GM12801 (cell line): ENCODE results near the gene ZMYND15.

Experiments
- TF ChIP-seq, protein P1 (sequence below): IDR thresholded peaks from one replicate; pipeline ENCODE4 v1.5.1; 2011; ENCODE audit warnings: control low read depth; ENCODE audit not compliant: insufficient read length; ENCODE audit errors: extremely low read depth

Gene ZMYND15

GRCh38 chr17:4721203-4722135 is 18.2 kb upstream of the ZMYND15 start:
- TF ChIP-seq, protein P1, sequence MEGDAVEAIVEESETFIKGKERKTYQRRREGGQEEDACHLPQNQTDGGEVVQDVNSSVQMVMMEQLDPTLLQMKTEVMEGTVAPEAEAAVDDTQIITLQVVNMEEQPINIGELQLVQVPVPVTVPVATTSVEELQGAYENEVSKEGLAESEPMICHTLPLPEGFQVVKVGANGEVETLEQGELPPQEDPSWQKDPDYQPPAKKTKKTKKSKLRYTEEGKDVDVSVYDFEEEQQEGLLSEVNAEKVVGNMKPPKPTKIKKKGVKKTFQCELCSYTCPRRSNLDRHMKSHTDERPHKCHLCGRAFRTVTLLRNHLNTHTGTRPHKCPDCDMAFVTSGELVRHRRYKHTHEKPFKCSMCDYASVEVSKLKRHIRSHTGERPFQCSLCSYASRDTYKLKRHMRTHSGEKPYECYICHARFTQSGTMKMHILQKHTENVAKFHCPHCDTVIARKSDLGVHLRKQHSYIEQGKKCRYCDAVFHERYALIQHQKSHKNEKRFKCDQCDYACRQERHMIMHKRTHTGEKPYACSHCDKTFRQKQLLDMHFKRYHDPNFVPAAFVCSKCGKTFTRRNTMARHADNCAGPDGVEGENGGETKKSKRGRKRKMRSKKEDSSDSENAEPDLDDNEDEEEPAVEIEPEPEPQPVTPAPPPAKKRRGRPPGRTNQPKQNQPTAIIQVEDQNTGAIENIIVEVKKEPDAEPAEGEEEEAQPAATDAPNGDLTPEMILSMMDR = no peak

DNA sequence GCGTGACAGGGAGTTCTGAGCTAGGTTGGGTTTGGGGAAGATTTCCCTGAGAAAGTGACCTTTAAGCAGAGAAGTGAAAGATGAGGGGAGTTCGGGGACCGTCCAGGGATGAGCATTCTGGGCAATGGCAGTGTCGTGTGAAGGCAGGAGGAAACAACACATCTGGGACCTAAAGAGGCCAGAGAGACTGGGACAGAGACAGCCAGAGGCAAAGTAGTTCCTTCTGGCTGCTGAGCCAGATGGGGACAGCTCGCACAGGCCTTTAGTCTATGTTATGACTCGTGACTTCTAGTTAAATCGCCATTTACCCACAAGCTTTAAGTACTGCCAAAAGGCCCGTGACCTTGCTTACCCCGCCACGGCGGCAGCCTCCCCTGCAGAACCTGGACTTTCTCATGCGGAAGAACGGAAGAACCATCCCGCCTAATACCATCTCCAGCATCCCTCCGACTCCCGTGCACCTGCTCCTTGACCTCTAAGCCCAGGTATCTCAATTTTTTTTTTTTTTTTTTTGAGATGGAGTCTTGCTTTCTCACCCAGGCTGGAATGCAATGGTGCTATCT is 16.9 kb upstream of the ZMYND15 start:
- TF ChIP-seq, protein P1 = no peak

- TF ChIP-seq, protein P1 = no peak
Observed at GRCh38 chr17:4724650-4725049, 15.0 kb upstream of the ZMYND15 start.

DNA sequence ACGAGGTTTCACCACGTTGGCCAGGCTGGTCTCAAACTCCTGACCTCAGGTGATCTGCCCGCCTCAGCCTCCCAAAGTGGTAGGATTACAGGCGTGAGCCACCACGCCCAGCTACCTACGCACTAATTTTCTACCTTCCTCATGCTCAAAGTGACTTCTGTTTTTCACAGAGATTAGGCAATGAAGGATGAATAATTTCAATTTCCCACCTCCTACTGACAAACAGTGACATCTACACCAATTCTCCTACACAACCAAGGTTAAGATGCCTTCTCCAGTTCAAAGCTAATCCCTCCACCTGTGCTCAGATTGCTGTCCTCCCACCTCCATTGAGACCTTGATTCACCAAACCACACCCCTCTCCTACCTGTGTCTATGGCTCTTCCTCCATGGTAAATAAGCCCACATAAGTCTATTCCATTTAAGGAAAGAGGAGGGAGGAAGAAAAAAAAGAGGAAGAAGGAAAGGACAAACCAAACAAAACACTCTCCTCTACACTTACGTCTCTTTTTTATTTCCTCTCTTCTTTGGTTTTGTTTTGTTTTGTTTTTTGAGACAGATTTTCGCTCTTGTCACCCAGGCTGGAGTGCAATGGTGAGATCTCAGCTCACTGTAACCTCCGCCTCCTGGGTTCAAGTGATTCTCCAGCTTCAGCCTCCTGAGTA is 13.9 kb upstream of the ZMYND15 start:
- TF ChIP-seq, protein P1 = no peak

DNA sequence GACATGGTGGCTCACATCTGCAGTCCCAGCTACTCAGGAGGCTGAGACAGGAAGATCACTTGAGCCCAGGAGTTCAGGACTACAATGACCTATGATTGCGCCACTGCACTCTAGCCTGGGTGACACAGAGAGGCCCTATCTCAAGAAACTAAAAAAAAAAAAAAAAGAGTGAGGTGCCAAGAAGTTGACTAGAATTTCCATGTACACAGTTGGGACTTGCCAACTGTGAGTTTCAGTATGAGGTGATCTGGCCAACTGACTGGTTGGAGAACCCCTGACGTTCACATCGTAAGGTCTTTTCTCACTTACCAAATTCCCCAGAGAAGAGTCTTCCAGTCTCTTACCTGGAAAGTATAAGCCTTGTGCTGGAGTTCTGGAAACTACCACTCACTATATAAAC is 11.5 kb upstream of the ZMYND15 start:
- TF ChIP-seq, protein P1 = no peak

DNA sequence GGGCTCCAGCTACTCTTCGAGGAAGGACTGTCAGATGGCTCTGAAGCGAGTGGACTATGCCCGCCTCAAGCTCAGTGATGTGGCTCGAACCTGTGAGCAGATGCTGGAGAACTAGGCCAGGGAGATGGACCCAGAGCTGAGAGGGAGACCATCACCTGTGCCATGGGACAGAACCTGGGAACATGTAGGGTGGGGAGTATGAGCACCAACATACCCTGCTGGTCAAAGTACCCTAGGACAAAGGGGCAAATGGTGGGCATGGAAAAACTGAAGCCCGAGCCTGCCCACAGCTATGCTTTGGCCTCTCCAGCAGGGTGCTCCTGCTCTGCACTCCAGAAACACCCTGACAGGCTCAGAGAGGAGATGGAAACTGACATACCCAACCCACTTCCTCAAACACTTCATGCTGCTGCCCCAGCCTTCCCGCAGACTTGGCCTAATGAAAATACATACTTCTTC is 6.5 kb upstream of the ZMYND15 start:
- TF ChIP-seq, protein P1 = no peak

DNA sequence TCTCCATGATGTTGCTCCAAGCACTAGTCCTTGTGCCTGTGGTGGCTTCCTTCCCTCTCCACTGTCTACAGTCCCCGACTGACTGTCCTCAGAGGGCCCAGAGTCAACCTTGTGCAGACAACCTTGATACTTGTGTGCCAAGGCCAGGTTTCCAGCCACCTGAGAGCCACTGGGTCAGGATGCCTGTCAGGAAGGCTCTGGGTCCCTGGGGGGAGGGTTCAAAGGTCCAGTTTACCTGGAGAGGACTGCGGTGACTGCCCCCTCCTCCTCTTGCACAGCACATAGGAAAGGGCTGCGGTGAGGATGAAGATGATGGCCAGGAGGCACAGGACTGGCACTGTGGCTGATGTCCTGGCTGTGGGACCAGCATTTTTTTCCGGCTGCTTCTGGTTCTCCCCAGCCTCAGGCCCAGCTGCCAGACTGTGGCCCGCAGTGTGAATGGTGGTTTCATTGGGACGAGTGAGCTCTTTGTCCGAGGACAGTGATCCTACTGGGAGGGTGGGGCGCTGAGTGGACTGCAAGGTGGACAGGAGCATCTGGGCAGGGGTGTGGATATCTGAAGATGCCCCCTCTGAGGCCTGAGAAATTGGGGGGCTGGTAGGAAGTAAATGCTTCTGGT is 4.7 kb upstream of the ZMYND15 start:
- TF ChIP-seq, protein P1 = no peak
